ENCODE results near the gene DCC. TPM values are rescaled to one million over a fixed set of nuclear protein-coding genes. Genes with fewer than 3 reads are reported as not detected.

Gene DCC
- total and polyA plus RNA-seq, 2 of the 8 experiments (the other 6 are each of a cell fraction or from before 2014, with no cell fraction given), result 0.14 to 1.4 TPM

DNA sequence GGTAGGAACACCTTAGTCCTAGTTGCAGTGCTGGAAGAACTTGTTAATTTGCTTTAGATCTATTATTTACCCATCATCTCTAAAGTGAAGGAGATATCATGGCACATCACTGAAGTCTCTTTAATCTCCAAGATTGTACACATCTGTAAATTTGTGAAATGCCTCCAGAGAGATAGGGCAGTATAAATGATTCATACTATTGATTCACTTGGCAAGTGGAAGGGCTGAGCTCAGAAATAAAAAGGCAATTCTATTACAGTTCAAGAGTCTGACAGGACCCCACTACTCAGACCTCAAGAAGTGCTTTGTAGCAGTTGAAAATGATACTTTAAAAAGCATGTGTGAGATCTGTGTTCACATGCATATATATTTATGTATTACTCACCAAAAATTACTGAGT, 489.3 kb downstream of the DCC start:
- Histone ChIP-seq H3K27ac (ENCODE audit: low read depth, low read length) (no peak overlapping the region), H3K79me2 (ENCODE audit: control insufficient read depth in 1 of 2, insufficient read depth in 2 of 2, low read length in 2 of 2) (no peaks in the 10 kb centered on the region), H2BK5ac (ENCODE audit: low read depth, low read length) (no peak overlapping the region), H2BK20ac (ENCODE audit: low read length) (no peak overlapping the region), H4K5ac (ENCODE audit: insufficient read length, low read depth, low read length) (no peak overlapping the region), H3K79me1 (ENCODE audit: low read depth, low read length) (no peaks in the 10 kb centered on the region), H3K36me3 (ENCODE audit: control insufficient read depth in 2 of 4, insufficient read depth in 4 of 4, low read length in 3 of 4) (no peaks in the 10 kb centered on the region), H3K4me2 (ENCODE audit: insufficient read depth in 1 of 2, low read depth in 2 of 2, low read length in 2 of 2) (no peak overlapping the region), H3K23ac (ENCODE audit: insufficient read length) (no peak overlapping the region), H4K8ac (ENCODE audit: extremely low read depth, insufficient read depth, low read length) (no peak overlapping the region), H2BK12ac (ENCODE audit: low read depth, low read length) (no peak overlapping the region), H2BK120ac (replicated peaks; ENCODE audit: low read depth, low read length) (no peak overlapping the region), H3K27me3 (replicated peaks in 1 of 4; ENCODE audit: control insufficient read depth in 3 of 4, extremely low read depth in 1 of 4, insufficient read depth in 3 of 4, low read length in 3 of 4) (peaks cover 15 to 48% (median 32%) of the 10 kb centered on the region in 4 experiments), H4K91ac (replicated peaks; ENCODE audit: insufficient read length, low read length) (no peak overlapping the region), H3K18ac (ENCODE audit: extremely low read depth, low read length) (no peak overlapping the region), H2AK5ac (ENCODE audit: low read depth, low read length) (no peak overlapping the region), H3K14ac (ENCODE audit: insufficient read length) (no peak overlapping the region), H3K56ac (replicated peaks; ENCODE audit: insufficient read length, low read depth, low read length) (no peak overlapping the region), H3K9me3 (ENCODE audit: insufficient read depth in 2 of 2, low read depth in 1 of 2, low read length in 1 of 2) (no peaks in the 10 kb centered on the region), H3K23me2 (ENCODE audit: low read depth, low read length) (no peaks in the 10 kb centered on the region), H3K4ac (replicated peaks; ENCODE audit: insufficient read length, low read depth, low read length) (no peak overlapping the region), H3K4me3 (ENCODE audit: extremely low read depth in 1 of 4, insufficient read depth in 2 of 4, low read depth in 3 of 4, low read length in 4 of 4) (no peak overlapping the region), H4K20me1 (replicated peaks in 1 of 2; ENCODE audit: control insufficient read depth in 1 of 2, insufficient read depth in 2 of 2, low read length in 2 of 2) (no peaks in the 10 kb centered on the region), H2AFZ (ENCODE audit: low read length) (no peak overlapping the region), H3K4me1 (replicated peaks in 1 of 4; ENCODE audit: control insufficient read depth in 3 of 4, insufficient read depth in 4 of 4, low read length in 3 of 4) (no peaks in the 10 kb centered on the region), H2BK15ac (ENCODE audit: low read length) (no peak overlapping the region), H3K9ac (replicated peaks in 1 of 4; ENCODE audit: extremely low read depth in 1 of 4, low read depth in 3 of 4, low read length in 3 of 4) (no peak overlapping the region)
- ChIA-PET CTCF (ENCODE audit: partially characterized antibody) (no interaction called here), POLR2A (ENCODE audit: partially characterized antibody) (no interaction called here)
- FAIRE-seq (no peak), DNase-seq (ENCODE audit: low read depth in 1 of 2, low spot score in 2 of 2) (no peak)
- TF ChIP-seq, protein P1, sequence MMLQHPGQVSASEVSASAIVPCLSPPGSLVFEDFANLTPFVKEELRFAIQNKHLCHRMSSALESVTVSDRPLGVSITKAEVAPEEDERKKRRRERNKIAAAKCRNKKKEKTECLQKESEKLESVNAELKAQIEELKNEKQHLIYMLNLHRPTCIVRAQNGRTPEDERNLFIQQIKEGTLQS (IDR thresholded peaks at IDR 0.05; ENCODE audit: insufficient read depth, low read depth, low read length), result no peak

Data from H1 (cell line).